GM23338 (cell line): ENCODE data around the gene UBAC2. TPM values are rescaled to one million over a fixed set of nuclear protein-coding genes. Genes with fewer than 3 reads are reported as not detected.

Source experiments
- ATAC-seq: fragments of 200-7000 bp; cut with Tn5 transposase; 3 replicates; pipeline ENCODE4 v1.9.1; 2020
- DNase-seq: peaks from one replicate; pipeline ENCODE4 v3.0.0-alpha.2; 2015; ENCODE audit warnings: low spot score
- H2AFZ ChIP-seq: fragments of 200-600 bp; sonication (generic); 2 replicates; pipeline ENCODE4 v1.8.0; 2016; ENCODE audit warnings: antibody characterized with exemption, mild to moderate bottlenecking, moderate library complexity
- H3F3A ChIP-seq: fragments of 200-600 bp; sonication (generic); replicated peaks from 2 replicates; pipeline ENCODE4 v1.8.0; 2017; ENCODE audit warnings: antibody characterized with exemption, mixed run types, low read depth
- H3K27ac ChIP-seq: fragments of 200-600 bp; sonication (generic); 2 replicates; pipeline ENCODE4 v1.6.1; 2016; ENCODE audit warnings: low read depth
- H3K27me3 ChIP-seq: fragments of 200-600 bp; sonication (generic); 2 replicates; pipeline ENCODE4 v1.8.0; 2016; ENCODE audit warnings: mild to moderate bottlenecking, mixed run types, moderate library complexity; ENCODE audit not compliant: insufficient read depth
- H3K36me3 ChIP-seq: fragments of 200-600 bp; sonication (generic); 2 replicates; pipeline ENCODE4 v1.8.0; 2016; ENCODE audit warnings: mild to moderate bottlenecking; ENCODE audit not compliant: insufficient read depth
- H3K4me1 ChIP-seq: fragments of 200-600 bp; sonication (generic); 2 replicates; pipeline ENCODE4 v1.8.0; 2016; ENCODE audit warnings: mild to moderate bottlenecking, moderate library complexity; ENCODE audit not compliant: insufficient read depth
- H3K4me2 ChIP-seq: fragments of 200-600 bp; sonication (generic); 2 replicates; pipeline ENCODE4 v1.7.1; 2017; ENCODE audit warnings: mixed run types
- H3K4me3 ChIP-seq: fragments of 200-600 bp; sonication (generic); 2 replicates; pipeline ENCODE4 v1.6.1; 2016; ENCODE audit warnings: mixed run types
- H3K79me2 ChIP-seq: fragments of 200-600 bp; sonication (generic); replicated peaks from 2 replicates; pipeline ENCODE4 v1.8.0; 2017; ENCODE audit warnings: mild to moderate bottlenecking; ENCODE audit not compliant: insufficient read depth
- H3K9me2 ChIP-seq: fragments of 200-600 bp; sonication (generic); 2 replicates; pipeline ENCODE4 v1.8.0; 2017; ENCODE audit not compliant: insufficient read depth
- H4K20me1 ChIP-seq: fragments of 200-600 bp; sonication (generic); replicated peaks from 2 replicates; pipeline ENCODE4 v1.8.0; 2017; ENCODE audit warnings: mild to moderate bottlenecking; ENCODE audit not compliant: insufficient read depth
- H3K27ac Mint-ChIP-seq: 2 replicates; pipeline ENCODE4 v1.8.0; 2020; ENCODE audit warnings: inconsistent platforms, mild to moderate bottlenecking, moderate library complexity, mixed read lengths
- H3K27me3 Mint-ChIP-seq: 3 replicates; pipeline ENCODE4 v1.8.0; 2022; ENCODE audit warnings: low read depth, mild to moderate bottlenecking, moderate library complexity, mixed read lengths, inconsistent platforms; ENCODE audit not compliant: insufficient read depth, poor library complexity
- H3K36me3 Mint-ChIP-seq: 3 replicates; pipeline ENCODE4 v1.8.0; 2021; ENCODE audit warnings: low read depth, mild to moderate bottlenecking, inconsistent platforms, moderate library complexity, mixed read lengths
- H3K4me1 Mint-ChIP-seq: 3 replicates; pipeline ENCODE4 v1.8.0; 2020; ENCODE audit warnings: mild to moderate bottlenecking, inconsistent platforms, mixed read lengths
- H3K4me3 Mint-ChIP-seq: 3 replicates; pipeline ENCODE4 v1.8.0; 2021; ENCODE audit warnings: moderate library complexity, mild to moderate bottlenecking, inconsistent platforms, mixed read lengths
- H3K9me3 Mint-ChIP-seq: 3 replicates; pipeline ENCODE4 v1.8.0; 2020; ENCODE audit warnings: moderate library complexity, mild to moderate bottlenecking, inconsistent platforms, mixed read lengths
- CREB1 ChIP-seq: fragments of 250-450 bp; sonication (Bioruptor Pico); IDR thresholded peaks from 2 replicates; pipeline ENCODE4 v1.5.0; 2020; ENCODE audit warnings: low read depth, mild to moderate bottlenecking, moderate library complexity
- EZH2 ChIP-seq: fragments of 200-600 bp; sonication (generic); IDR thresholded peaks from one replicate; pipeline ENCODE4 v1.8.0; 2017; ENCODE audit warnings: antibody characterized with exemption, mild to moderate bottlenecking, low read depth; ENCODE audit not compliant: unreplicated experiment
- EZH2phosphoT487 ChIP-seq: fragments of 200-600 bp; sonication (generic); IDR thresholded peaks from one replicate; pipeline ENCODE4 v1.8.1; 2018; ENCODE audit warnings: antibody characterized with exemption; ENCODE audit not compliant: unreplicated experiment
- JUNB ChIP-seq: IDR thresholded peaks from one replicate; pipeline ENCODE4 v1.6.1; 2016; ENCODE audit warnings: antibody characterized with exemption; ENCODE audit not compliant: unreplicated experiment
- NANOG ChIP-seq: IDR thresholded peaks from 2 replicates; pipeline ENCODE4 v1.6.1; 2016; ENCODE audit warnings: antibody characterized with exemption, borderline replicate concordance
- POLR2AphosphoS5 ChIP-seq: IDR thresholded peaks from 2 replicates; pipeline ENCODE4 v1.6.1; 2016; ENCODE audit warnings: antibody characterized with exemption, low read depth
- REST ChIP-seq: IDR thresholded peaks from one replicate; pipeline ENCODE4 v1.6.1; 2018; ENCODE audit warnings: antibody characterized with exemption; ENCODE audit not compliant: unreplicated experiment
- STAT1 ChIP-seq: IDR thresholded peaks from one replicate; pipeline ENCODE4 v1.6.1; 2016; ENCODE audit warnings: antibody characterized with exemption; ENCODE audit not compliant: unreplicated experiment
- ZNF331 ChIP-seq: fragments of 250-450 bp; sonication (Bioruptor Pico); IDR thresholded peaks from 2 replicates; pipeline ENCODE4 v1.5.0; 2020; ENCODE audit warnings: low read depth, mild to moderate bottlenecking, moderate library complexity
- ZNF462 ChIP-seq: fragments of 250-450 bp; sonication (Bioruptor Pico); IDR thresholded peaks from 2 replicates; pipeline ENCODE4 v1.5.0; 2020; ENCODE audit warnings: mild to moderate bottlenecking, moderate library complexity
- polyA plus RNA-seq: library from polyadenylated mRNA; unstranded; fragments of >200 nt; fragmentation: Nextera tagmentation; extraction: Ambion mirVana; gene quantifications from 2 replicates; pipeline ENCODE4 v1.2.1, GENCODE V29; 2016
- total RNA-seq: library from RNA; depleted of rRNA; stranded (reverse); fragments of >200 nt; shearing (Covaris generic); gene quantifications from 2 replicates; pipeline ENCODE4 v1.2.3, GENCODE V29; 2014

The UBAC2 gene
- total and polyA plus RNA-seq, 2 experiments from 2014 or later = 37.9 to 76.9 TPM

- H3K4me3 Mint-ChIP-seq = no peak overlapping the region
- peaks cover 12% of the 10 kb centered on the region for H4K20me1 ChIP-seq
- ATAC-seq = peak; percentile 59
- no peaks in the 10 kb centered on the region for H3F3A ChIP-seq
- no peaks in the 10 kb centered on the region for H3K4me1 ChIP-seq
- no peaks in the 10 kb centered on the region for H3K36me3 Mint-ChIP-seq
- 0 out of 2 replicates have a peak, but pooled peaks cover 3% of the 10 kb centered on the region for H3K79me2 ChIP-seq
- H3K27ac ChIP-seq = no peak overlapping the region
- TF ChIP-seq JUNB = no peak
- 0 out of 2 replicates have a peak, but pooled peaks have one; percentile 9 for TF ChIP-seq ZNF462 (CRISPR knock-in tag)
- peaks cover 8% of the 10 kb centered on the region; the same call in 2 of the 3 replicates for H3K4me1 Mint-ChIP-seq
- no peaks in the 10 kb centered on the region for H3K27me3 Mint-ChIP-seq
- no peak overlapping the region for H3K27ac Mint-ChIP-seq
- H3K9me3 Mint-ChIP-seq = no peaks in the 10 kb centered on the region
- H2AFZ ChIP-seq = no peak overlapping the region
- peak; percentile 40 for DNase-seq
- no peaks in the 10 kb centered on the region for H3K36me3 ChIP-seq
- H3K27me3 ChIP-seq = no peaks in the 10 kb centered on the region
- no peak overlapping the region for H3K4me3 ChIP-seq
- no peak overlapping the region for H3K4me2 ChIP-seq
- no peaks in the 10 kb centered on the region for H3K9me2 ChIP-seq
These were observed 99.3 kb downstream of the UBAC2 start for GRCh38 chr13:99299920-99300341.

- no peak overlapping the region for H3K27ac ChIP-seq
- ATAC-seq = no peak
- no peak overlapping the region for H3K4me3 Mint-ChIP-seq
- H4K20me1 ChIP-seq = peaks cover 12% of the 10 kb centered on the region
- peaks cover 9% of the 10 kb centered on the region; the same call in 2 of the 3 replicates for H3K4me1 Mint-ChIP-seq
- H3K79me2 ChIP-seq = no peaks in the 10 kb centered on the region
- H3K9me3 Mint-ChIP-seq = no peaks in the 10 kb centered on the region
- no peaks in the 10 kb centered on the region for H3F3A ChIP-seq
- no peaks in the 10 kb centered on the region for H3K27me3 ChIP-seq
- H3K9me2 ChIP-seq = no peaks in the 10 kb centered on the region
- H3K36me3 ChIP-seq = no peaks in the 10 kb centered on the region
- DNase-seq = no peak
- no peak overlapping the region for H3K4me2 ChIP-seq
- no peaks in the 10 kb centered on the region for H3K4me1 ChIP-seq
- H3K27ac Mint-ChIP-seq = no peak overlapping the region
- H2AFZ ChIP-seq = no peak overlapping the region
- H3K4me3 ChIP-seq = no peak overlapping the region
- no peaks in the 10 kb centered on the region for H3K36me3 Mint-ChIP-seq
- H3K27me3 Mint-ChIP-seq = no peaks in the 10 kb centered on the region
- TF ChIP-seq REST (no peak), EZH2 (no peak), STAT1 (no peak), CREB1 (CRISPR knock-in tag) (no peak), NANOG (no peak), JUNB (no peak), EZH2phosphoT487 (no peak), ZNF331 (no peak), POLR2AphosphoS5 (no peak)
These were observed 100.6 kb downstream of the UBAC2 start for GRCh38 chr13:99301056-99301838.
